AML-193 (cell line): ENCODE results near the gene UGT1A7.

ENCODE experiments used
- DNase-seq, 2 experiments: peaks; one replicate each; lab custom pipeline; 2025; lab: John Stamatoyannopoulos, UW

UGT1A7 gene

DNA sequence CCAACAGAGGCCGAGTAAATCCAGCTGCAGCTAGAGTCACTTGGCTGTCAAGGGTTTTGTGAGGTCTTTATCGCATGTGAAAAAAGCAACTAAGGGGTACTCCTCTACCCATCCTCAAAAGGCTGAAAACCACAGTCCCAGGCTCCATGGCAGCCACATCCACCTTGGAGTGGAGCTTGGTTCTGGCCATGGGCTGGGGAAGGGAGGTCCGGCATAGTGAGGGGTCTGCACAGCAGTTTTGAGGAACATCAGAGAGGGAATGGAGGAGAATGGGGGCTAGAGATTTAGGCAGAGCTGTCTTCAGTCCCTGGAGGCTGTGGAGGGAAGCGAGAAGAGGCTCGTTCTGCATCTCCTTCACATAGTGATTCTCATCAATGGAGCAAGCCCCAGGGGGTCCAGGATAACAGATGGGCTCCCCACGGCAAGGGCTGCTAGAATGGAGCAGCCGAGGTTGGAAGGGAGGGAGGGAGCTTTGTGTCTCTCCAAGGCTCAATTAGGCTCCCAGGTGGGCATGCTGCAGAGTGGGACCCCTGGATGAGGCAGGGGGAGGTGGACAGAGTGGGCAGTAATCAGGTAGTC, 117.5 kb downstream of the UGT1A7 start:
- DNase-seq, result no peak

DNA sequence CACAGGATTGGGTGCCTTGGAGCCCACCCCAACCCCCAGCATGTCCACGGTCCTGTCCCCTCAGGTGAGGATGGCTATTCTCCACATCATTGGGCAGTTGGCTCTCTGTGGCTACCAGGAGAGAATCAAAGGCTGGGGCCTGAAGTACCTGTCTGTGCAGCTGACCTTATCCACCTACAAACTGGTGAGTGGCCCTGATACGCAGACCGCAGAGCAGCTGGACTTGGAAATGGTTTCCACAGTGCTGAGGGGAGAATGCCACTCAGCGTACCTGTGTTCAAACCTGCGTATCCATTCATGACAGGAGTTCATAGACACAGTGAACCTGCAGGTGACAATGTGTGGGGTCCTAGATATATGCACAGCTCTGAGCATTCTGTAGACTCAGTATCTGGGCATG, 118.0 kb downstream of the UGT1A7 start:
- no peak for DNase-seq

DNA sequence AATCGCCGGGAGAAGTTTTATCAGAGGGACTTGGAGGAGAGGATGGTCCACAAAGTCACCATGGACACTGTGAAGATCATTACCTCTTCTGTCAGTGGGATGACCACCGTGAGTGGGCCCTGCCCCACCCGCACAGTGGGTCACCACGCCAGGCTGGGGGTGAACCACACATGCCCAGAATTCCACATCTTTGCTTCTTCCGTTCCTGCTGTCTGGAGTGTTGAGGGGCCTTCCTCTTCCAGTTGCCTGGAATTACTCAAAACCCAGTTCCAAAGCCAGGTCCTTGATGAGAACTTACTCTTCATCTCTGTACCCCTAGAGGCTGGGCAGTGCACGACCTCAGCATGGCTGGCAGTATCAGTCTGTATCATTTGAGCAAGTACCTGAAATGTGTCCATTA, 118.5 kb downstream of the UGT1A7 start:
- DNase-seq, result no peak

GRCh38 chr2:233801357-233802131, 119.8 kb downstream of the UGT1A7 start:
- no peak for DNase-seq

GRCh38 chr2:233802132-233802815, 120.6 kb downstream of the UGT1A7 start:
- no peak for DNase-seq

DNA sequence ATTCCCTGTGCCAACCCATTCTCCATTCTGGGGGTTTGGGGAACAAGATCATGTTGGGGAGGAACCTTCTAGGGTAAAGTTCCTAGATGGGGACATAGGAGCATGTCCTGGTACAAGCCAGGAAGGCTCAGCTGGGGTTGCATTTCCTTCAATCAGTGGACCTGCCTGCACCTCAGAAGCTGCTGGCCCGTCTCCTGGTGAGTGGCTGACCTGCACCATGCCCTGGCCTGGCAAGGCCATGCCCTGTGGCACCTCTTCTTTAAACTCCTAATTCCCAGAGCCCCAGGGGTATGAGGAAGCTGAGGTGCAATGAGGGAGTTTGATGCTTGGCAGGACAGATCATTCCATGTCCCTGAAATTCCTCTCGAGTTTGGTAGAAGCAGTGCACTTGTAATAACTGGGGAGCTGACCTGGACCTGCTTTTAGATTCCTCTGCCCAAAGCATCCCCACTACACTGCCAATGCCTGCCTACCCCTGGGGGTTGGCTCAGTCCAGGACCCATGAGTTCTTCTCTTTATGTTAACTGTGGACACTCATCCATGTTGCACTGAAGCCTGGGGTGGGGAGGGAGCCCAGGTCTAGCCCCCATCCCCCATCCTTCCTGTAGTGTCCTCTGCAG, 121.7 kb downstream of the UGT1A7 start:
- no peak for DNase-seq

DNA sequence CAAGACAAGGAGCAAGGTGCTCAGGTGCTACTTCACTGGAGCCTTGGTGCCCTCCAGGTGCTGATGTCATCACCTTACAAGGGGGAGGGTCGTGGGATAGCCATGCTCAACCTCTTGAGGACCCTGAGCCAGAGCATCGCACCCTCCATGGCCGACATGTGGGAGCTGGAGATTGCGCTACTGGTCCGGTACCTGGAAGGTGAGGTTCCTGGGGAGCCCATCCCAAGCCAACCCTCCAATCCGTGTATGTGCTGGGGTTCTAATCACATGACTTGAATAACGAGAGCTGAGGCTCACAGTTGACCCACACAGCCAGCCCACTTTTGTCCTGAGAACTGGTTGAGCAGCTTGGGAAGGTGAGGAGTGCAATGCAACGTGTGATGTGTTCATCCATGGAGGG, 122.3 kb downstream of the UGT1A7 start:
- no peak for DNase-seq

DNA sequence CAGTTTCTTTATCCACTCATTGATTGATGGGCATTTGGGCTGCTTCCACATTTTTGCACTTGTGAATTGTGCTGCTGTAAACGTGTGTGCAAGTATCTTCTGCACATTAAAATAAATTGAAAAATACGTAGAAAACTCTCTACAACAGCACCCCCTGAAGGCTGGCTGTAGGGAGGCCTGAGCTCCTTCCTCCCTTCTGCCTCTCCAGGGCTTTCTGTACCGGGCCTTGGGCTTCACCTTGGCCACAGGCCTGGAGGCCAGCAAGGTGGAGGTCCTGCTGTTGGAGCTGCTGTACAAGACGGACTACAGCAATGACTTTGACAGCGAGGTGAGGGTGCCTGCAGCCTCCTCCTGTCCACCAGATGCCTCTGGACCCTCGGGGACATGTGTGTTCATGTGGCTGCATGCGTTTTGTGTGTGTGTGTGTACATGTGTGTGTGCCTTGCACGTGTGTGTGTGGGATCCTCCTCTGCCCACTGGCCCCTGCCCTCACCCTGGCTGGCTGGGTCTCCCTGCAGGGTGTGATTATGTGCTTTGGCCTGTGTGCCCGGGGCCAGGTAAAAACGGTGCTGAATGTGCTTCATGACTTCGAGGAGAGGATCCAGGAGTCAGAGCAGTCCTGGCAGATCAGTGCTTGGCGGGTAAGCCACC, 125.6 kb downstream of the UGT1A7 start:
- DNase-seq, result no peak

GRCh38 chr2:233807966-233808935, 126.5 kb downstream of the UGT1A7 start:
- no peak for DNase-seq

- DNase-seq, result no peak
Observed at GRCh38 chr2:233810385-233810784, 128.7 kb downstream of the UGT1A7 start.

GRCh38 chr2:233811087-233811486, 129.4 kb downstream of the UGT1A7 start:
- DNase-seq, result no peak

GRCh38 chr2:233811732-233812131, 130.0 kb downstream of the UGT1A7 start:
- DNase-seq, result no peak

GRCh38 chr2:233813236-233814055, 131.7 kb downstream of the UGT1A7 start:
- DNase-seq, result no peak

DNA sequence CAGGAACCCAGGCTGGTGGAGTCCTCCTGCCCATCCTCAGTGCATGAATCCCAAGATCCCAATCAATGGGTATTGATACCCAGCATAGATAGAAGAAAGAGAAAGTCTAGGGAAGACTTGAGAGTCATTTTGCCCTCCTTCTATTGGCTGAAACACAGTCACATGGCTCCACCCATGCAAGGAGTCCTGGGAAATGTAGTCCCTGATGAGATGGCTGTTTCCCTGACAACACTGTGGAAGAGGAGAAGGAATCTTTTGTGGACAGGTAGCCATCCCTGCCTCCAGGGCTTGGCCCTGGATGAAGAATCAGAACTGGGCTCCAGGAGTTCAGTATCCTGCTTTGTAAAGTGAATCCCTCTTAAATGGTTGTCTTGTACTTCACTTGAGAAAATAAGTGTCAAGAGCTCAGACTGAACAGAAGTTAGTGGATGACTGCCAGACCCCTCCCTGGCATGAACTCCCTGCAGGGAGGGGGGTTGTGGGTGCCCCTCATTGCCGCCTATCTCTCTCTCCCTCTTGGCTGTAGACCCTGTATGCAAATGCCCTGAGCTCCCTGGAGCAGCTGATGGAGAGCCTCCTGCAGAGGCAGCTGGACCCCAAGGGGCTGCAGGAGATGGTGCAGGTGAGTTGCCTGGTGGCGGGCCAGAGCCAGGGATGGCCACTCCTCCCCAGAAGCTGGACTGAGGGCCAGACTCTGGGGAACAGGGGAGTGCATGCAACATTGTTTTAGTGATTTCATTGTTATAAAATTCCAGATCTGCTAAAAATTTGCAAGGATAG, 132.5 kb downstream of the UGT1A7 start:
- DNase-seq, result no peak

DNA sequence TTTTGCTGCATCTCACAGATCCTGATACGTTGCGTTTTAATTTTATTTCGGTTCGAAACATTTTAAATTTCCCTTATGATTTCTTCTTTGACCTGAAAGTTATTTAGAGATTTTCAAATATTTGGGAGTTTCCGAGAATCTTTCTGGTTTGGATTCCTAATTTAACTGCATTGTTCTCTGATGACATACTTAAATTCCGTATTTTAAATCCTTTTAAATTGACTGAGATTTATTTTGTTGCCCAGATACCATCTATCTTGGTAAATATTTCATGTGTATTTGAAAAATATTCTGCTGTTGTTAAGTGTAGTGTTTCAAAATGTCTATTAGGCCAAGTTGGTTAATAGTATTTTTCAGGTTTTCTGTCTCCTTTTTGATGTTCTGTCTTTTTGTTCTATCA, 134.2 kb downstream of the UGT1A7 start:
- DNase-seq, result no peak

DNA sequence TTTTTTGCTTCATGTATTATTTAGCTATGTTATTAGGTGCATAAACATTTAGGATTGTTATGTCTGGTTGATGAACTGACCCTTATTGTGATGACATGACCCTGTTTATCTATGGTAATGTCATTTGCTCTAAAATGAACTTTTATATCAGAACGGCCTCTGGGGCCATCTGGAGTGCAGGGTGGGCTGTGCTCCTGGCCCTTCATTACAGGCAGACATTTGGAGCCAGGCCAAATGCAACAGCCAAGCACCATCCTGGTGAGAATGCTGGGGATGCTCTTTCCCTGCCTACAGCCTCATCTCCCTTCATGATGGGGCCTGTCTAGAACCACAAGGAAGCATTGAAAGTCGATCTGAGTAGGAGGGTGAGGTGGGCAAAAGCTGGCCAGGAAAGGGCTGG, 134.6 kb downstream of the UGT1A7 start:
- DNase-seq, result no peak

- DNase-seq, result no peak
Observed at GRCh38 chr2:233816771-233817170, 135.1 kb downstream of the UGT1A7 start.

- no peak for DNase-seq
Observed at GRCh38 chr2:233817361-233817911, 135.7 kb downstream of the UGT1A7 start.

DNA sequence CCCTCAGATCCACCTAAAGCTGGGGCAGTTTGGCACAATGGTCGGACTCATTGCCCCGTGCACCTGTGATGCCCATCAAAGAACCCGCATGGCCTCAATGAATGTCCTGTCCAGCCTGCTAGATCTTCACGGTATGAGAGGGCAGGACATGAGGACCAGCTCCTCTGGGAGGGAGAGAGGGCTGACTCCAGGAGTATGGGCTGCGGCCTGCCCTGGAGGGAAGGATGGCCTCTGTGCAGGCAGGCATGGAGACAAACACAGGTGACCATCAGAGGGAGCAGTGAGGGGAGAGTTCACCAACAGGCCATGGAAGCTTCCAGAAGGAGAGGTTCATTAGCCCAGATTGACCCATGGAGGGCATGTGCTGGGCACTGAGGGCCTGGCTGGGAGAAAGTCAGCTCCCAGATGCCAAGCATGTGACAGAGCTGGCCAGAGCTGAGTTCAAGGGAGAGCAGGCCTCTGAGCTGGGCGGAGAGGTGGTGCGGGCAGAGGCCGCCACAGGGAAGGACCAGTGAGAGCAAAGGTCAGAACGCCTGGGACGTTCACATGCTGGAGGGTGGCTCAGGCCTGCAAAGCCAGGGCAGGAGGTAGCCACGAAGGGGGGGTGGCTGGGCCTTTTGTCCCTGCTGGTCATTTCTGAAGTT, 136.4 kb downstream of the UGT1A7 start:
- DNase-seq, result no peak
